ENCODE results near the gene NRCAM. TPM values are rescaled to one million over a fixed set of nuclear protein-coding genes. Genes with fewer than 3 reads are reported as not detected.
A peak's percentile ranks its signal among the peaks of the same experiment; 100 is the strongest.

The NRCAM gene
- total RNA-seq, 1 experiment from 2014 or later: 19.2 TPM

DNA sequence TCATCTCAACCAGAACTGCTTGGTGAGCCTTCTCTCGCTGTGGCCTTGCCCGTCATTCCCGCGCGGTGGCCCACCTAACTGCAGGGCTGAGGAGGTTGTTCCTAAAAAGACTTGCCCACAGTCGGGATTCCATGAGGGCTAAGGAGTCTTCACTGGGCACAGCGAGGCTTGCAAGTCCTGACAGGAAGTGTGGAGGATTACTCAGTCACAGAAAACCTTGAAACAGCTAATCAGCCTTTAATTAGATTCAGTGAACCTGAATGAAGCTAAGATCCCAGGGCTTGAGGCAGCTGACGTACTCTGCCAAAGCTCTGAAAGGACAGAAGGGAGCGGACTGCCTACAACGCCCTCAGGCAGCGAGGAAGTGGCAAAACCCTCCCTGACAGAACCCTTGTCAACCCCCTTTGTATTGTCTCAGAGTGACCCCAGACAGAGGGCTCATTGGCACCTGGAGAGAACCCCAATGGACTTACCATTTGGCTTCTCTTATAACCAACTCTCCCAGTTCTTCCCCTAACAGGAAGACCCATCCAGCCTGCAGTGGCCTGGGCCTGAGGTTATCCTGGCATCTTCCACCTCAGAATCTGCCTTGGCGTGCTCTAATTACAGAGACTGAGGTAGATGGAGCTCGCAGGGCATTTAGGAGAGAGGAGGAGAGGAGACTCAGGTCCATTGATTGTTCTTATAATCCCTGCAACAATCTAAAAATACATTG is 323.5 kb downstream of the NRCAM start:
- in situ Hi-C loops (cut with HindIII; ENCODE audit: low pct_unique_long_range_greater_than_20kb, low sequenced_read_pairs): no loop called here
- no peak for DNase-seq (ENCODE audit: low read depth, low spot score)

DNA sequence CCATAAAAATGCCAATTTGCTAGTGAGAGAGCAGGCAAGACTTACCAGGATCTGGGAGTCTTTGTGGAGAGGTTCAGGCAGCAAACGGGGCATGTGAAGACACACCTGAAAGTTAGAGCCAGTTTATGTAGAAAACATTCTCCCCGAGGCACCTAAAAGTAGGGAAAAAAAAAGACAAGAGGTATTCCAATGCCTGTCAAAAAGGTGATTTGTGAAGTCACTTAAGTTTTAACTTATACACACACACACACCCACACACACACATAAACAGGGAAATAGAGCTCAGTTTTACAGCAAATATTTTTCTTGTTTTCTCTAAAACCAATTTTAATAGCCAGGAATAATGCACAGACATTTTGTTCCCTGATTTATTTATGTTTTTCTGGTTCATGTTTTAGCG is 326.0 kb downstream of the NRCAM start, which contains the start of gene LAMB4:
Gene LAMB4 (minus strand): TSS at position 101 of the 400 bp plus-strand sequence. CDS start 7,197 bp downstream, outside the sequence.
- no peak for DNase-seq (ENCODE audit: low read depth, low spot score)
- in situ Hi-C loops (cut with HindIII; ENCODE audit: low pct_unique_long_range_greater_than_20kb, low sequenced_read_pairs): no loop called here

DNA sequence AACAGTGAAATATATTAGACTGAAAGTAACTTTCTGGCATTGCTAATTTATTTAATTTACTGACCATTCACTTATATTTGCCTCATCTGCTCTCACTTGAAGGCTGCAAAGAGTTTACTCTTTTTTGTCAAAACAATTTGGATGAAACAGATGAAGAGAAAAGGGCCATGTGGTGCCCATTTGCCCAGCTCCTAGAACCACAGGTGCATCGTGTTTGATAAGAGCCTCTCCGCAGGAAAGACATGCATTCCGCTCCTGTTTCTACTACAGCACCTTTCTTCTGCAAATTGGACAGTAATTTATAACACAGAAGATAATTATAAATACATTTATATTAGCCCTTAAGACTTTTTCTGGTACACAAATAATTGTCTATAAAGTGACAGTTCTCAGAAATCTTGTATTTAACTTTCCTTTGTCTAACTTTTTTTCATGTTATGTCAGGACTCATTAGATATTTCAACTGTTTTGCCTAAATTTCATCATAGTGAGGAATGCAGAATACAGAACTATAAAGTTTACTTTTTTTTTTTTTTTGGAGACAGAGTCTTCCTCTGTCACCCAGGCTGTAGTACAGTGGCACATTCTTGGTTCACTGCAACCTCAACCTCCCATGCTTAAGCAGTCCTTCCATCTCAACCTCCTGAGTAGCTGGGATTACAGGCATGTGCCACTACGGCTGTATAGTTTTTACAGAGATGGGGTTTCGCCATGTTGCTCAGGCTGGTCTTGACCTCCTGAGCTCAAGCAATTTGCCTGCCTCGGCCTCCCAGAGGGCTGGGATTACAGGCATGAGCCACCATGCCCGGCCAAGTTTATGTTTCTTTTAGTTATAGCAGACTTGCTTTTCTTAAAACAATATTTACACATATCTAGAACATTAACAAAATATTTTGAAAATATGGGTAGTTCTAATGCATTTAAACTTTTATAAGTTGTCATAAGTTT is 326.9 kb downstream of the NRCAM start:
- no peak for DNase-seq (ENCODE audit: low read depth, low spot score)
- in situ Hi-C loops (cut with HindIII; ENCODE audit: low pct_unique_long_range_greater_than_20kb, low sequenced_read_pairs): no loop called here

DNA sequence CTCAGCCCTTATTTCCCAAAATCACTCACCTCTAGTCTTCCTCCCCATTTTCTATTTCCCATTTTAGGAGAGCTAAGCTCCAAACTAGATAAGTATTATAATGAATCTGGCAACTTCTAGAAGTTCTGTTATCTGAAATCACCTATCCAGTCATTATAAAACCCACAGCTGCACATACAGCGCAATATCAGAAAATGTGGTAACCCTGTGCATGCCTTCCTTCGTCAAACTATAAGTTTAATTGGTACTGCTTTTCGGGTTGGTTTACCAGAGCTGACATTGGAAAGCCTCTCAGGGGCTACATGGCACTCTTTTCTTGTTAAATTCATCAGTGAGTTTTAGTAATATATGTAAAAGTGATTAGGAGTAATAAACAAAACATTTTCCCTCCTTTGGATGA is 327.7 kb downstream of the NRCAM start:
- in situ Hi-C loops (cut with HindIII; ENCODE audit: low pct_unique_long_range_greater_than_20kb, low sequenced_read_pairs): no loop called here
- DNase-seq (ENCODE audit: low read depth, low spot score): no peak

DNA sequence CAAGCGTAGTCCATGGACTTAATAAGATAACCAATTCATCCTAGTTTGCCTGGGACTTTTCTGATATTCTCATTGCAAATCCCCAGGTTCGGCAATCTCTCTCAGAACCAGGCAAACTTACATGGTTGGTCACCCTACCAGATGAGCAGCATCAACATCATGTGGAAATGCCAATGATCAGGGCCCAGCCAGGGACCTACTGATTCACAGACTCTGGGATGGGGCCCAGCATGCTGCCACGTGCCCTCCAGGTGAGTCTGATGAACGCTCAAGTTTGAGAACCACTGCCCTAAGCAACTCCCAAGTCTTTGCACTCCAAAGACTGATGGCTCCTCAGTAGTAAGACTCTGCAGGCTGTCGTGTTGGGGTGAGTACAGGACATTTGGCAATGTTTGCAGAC is 328.8 kb downstream of the NRCAM start:
- in situ Hi-C loops (cut with HindIII; ENCODE audit: low pct_unique_long_range_greater_than_20kb, low sequenced_read_pairs): no loop called here
- no peak for DNase-seq (ENCODE audit: low read depth, low spot score)

DNA sequence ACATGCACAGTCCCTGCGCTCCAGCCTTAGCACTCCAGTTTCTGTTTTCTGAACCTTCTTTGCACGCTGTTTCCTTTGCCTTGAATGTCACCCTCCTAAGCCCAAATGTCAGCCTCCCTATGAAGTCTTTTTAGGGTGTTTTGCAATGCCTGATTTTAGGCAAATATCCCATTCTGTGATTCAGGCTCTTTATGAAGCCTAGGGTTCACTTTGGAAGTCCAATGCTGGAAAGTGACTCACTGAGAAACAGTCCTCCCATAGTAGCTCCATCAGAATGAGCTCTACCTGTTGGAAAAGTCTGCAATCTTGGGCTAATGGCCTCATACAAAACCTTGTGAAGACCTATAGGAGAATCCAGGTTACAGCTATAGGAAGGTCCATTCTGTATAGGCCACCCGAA is 331.4 kb downstream of the NRCAM start:
- DNase-seq (ENCODE audit: low read depth, low spot score): no peak
- in situ Hi-C loops (cut with HindIII; ENCODE audit: low pct_unique_long_range_greater_than_20kb, low sequenced_read_pairs): no loop called here

DNA sequence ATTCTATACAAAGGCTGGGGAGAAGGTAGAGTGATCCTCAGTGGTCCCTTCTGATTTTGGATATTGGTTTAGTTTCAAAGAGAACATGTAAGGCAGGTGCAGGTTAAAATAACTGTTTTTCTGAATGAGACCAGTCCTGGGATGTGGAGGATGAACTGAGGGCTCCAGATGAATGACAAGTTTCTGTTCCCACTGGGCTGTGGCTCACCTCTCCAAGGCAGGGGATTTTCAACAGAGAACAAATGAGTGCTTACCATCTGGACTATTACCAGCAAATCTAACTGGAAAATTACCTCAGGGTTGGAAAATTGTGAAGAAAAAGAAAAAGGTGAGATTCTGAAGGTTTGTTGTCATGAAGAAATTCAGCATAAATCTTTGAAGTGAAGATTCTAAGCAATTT is 334.1 kb downstream of the NRCAM start:
- DNase-seq (ENCODE audit: low read depth, low spot score): no peak
- in situ Hi-C loops (cut with HindIII; ENCODE audit: low pct_unique_long_range_greater_than_20kb, low sequenced_read_pairs): no loop called here

DNA sequence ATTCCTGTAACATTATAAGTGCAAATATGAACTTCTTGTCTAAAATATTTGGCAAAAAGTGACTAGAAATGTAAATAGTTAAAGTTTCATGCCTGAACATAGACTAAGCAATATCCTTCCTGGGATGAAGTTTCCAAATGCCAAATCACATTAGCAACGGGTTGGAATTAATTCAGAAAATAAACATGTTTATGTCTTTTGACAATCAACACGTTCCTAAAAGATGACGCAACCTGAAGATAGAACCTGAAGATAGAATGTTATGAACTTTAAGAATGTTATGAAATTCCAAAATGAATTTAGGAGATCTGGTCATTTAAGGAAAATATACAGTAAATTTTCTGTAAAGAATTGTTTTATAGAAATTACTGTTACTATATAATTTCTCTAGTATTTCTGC is 335.3 kb downstream of the NRCAM start:
- no peak for DNase-seq (ENCODE audit: low read depth, low spot score)
- in situ Hi-C loops (cut with HindIII; ENCODE audit: low pct_unique_long_range_greater_than_20kb, low sequenced_read_pairs): no loop called here

DNA sequence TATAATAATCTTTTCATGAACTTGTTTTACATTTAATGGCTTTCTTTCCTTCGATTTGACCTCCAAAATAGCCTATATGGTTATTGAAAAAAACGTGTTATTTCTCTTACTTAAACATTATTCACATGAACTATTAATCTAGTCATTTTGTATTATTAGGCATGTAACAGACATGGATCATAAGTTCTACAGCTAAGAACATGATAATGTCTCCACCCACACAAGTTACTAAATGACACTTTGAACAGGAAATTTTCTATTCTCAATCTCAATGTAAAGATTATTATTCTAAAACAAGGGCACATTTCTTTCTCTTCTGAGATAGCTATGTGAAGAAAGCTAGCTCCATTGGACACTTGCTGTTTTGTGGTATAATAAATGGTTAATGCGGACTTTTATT is 336.0 kb downstream of the NRCAM start:
- DNase-seq (ENCODE audit: low read depth, low spot score): no peak
- in situ Hi-C loops (cut with HindIII; ENCODE audit: low pct_unique_long_range_greater_than_20kb, low sequenced_read_pairs): no loop called here

DNA sequence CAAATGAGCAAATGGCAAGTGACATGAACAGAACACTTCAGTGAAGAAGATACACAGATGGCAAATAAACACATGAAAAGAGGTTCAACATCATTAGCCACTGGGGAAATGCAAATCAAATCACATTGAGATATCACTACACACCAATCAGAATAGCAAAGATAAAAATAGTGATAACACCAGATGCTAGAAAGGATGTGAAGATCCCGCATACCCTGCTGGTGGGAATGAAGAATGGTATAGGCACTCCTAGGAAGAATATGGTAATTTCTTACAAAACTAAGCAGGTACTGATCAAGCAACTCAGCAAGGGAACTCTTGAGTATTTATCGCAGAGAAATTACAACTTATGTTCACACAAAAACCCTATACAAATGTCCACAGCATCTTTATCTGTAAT is 337.3 kb downstream of the NRCAM start:
- DNase-seq (ENCODE audit: low read depth, low spot score): no peak
- in situ Hi-C loops (cut with HindIII; ENCODE audit: low pct_unique_long_range_greater_than_20kb, low sequenced_read_pairs): no loop called here

DNA sequence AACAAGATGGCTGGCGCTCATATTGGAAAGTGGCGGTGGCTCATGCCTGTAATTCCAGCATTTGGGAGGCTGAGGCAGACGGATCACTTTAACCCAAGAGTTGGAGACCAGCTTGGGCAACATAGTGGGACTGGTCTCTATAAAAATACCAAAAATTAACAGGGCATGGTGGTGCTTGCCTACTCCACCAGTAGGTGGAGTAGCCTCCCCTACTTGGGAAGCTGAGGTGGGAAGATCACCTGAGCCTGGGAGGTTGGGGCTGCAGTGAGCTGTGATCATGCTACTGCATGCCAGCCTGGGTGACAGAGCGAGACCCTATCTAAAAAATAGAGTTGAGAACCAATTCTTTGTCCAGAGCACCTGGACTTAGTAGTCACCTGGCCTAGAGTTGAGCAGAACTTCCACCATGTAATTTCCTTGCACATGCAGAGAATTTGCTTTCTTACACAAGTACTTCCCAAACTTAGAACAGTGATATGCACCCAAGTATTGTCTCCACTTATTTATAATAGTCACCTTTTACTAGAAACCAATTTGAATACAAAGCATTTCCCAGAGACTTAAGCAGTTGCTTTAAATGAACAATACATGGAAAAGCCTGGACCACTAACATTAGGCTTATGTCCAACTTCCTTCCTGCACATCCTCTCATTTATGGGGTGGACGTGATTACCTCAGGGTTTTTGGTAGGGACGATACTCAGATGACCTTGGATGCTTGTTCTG is 342.0 kb downstream of the NRCAM start:
- in situ Hi-C loops (cut with HindIII; ENCODE audit: low pct_unique_long_range_greater_than_20kb, low sequenced_read_pairs): no loop called here
- DNase-seq (ENCODE audit: low read depth, low spot score): peak; percentile 78

DNA sequence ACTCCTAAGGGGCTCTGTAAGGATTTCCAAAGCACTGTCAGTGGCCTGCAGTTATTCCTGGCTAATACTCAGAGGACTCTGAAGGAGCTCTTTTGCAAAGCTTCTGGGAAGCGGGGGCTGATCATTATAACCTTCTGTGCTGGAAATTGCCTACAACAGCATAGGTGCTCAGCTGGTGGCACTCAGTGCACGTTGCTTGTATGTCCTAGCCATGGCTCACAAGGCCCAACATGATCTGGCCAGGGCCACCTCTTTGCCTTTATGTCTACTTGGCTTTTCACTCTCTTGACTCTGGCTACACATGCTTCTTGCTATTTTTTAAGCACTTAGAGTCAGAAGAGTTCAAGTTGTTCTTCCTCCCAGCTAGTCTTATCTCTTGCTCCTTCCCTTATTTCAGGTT is 343.6 kb downstream of the NRCAM start:
- in situ Hi-C loops (cut with HindIII; ENCODE audit: low pct_unique_long_range_greater_than_20kb, low sequenced_read_pairs): no loop called here
- no peak for DNase-seq (ENCODE audit: low read depth, low spot score)

DNA sequence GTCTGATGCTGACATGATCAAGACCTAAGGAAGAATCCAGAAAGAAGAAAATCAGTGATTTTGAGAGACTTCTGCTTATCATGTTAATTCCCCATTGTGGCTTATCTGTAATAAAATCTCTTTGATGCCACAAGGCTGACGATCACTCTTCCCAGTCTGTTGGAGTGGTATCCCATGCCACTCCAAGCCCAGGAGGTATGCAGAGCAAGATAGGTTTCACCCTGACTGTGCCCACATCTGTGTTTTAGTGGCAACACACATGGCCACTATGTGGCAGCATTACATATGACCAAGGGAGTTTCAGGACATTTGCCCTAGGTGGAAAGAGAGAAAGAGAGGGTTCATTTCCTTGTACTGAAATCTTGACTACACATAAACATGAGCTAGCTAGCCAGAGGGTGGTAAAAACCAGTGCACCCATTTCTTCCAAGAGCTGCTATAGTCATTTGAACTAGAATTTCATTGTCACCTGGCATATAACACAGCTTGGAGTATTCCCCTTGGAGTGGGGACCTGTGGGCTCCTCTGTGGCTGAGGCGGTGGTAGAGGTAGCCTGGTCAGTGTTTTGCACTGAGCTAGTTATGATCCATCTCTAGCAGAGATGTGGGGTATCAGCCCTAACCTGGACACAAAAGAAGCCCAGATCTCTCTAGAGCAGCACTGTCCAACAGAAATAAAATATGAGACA is 346.9 kb downstream of the NRCAM start:
- peak; percentile 66 for DNase-seq (ENCODE audit: low read depth, low spot score)
- in situ Hi-C loops (cut with HindIII; ENCODE audit: low pct_unique_long_range_greater_than_20kb, low sequenced_read_pairs): no loop called here

DNA sequence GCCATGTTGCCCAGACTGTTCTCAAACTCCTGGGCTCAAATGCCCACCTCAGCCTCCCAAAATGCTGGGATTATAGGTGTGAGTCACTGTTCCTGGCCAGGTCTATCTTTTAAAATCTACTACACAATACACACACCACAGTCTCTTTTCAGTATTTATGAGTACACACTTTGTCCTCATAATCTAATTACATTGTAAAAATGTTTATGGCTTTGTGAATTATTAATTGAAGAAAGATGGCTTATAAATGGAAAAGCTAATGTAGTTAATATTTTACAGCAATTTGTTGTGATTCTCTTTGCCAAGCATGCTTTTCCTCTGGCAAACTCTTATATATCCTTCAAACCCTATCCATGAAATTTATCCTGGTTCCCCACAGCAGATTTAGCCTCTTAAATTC is 348.1 kb downstream of the NRCAM start:
- DNase-seq (ENCODE audit: low read depth, low spot score): no peak
- in situ Hi-C loops (cut with HindIII; ENCODE audit: low pct_unique_long_range_greater_than_20kb, low sequenced_read_pairs): no loop called here

DNA sequence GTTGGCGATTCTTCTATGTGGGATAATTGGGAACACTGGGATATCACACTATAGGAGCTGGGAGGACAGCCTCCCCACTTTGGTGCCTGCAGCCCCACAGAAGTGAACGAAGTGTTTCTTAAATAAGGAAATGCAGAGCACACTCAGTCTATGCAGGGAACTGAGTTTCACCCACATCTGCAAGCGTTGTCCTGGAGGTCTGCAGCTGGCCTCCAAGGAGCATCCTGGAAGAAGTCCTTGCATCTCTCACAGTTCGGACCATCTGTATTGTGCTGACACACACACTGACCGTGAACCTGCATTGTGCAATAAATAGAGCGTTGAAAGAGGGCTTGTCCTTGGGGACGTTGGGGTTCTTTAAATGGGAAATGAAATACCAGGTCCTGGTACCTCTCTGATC is 351.9 kb downstream of the NRCAM start:
- in situ Hi-C loops (cut with HindIII; ENCODE audit: low pct_unique_long_range_greater_than_20kb, low sequenced_read_pairs): no loop called here

DNA sequence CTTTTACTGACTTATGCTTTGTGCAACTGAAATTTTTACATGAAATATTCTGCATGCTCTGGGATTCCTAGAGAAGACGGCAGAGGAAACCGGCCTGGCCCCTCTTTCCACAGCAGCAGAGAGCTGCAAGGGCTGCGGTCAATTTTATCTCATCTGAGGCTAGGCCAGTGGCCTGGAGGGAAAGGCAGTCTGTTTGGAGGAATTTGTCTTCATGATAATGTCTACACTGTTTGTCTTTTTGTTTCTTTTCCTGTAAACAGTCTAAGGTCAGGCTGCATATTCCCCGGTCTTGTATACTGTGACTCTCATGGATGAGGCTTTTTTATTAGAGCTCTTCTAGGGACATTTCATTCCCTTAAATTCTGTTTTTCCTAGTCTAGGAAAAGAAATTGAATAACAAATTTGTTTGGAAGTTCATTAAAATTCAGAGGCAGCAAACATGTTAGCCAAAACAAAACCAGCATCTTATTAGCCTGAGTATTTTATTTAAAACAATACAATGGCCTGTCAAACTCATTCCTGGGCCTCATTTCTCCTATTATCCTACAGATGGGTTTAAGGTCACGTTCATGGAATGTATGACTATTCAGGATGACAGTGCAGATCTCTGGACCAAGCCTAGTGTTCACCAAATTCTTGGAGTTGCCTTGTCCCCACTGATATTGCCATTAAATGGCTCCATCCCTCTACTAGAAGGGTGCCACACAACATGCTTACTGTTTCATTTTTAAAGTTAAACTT is 352.5 kb downstream of the NRCAM start:
- DNase-seq (ENCODE audit: low read depth, low spot score): no peak

More for the DNA sequence above, 351.9 kb downstream of the NRCAM start:
- DNase-seq (ENCODE audit: low read depth, low spot score): no peak

DNA sequence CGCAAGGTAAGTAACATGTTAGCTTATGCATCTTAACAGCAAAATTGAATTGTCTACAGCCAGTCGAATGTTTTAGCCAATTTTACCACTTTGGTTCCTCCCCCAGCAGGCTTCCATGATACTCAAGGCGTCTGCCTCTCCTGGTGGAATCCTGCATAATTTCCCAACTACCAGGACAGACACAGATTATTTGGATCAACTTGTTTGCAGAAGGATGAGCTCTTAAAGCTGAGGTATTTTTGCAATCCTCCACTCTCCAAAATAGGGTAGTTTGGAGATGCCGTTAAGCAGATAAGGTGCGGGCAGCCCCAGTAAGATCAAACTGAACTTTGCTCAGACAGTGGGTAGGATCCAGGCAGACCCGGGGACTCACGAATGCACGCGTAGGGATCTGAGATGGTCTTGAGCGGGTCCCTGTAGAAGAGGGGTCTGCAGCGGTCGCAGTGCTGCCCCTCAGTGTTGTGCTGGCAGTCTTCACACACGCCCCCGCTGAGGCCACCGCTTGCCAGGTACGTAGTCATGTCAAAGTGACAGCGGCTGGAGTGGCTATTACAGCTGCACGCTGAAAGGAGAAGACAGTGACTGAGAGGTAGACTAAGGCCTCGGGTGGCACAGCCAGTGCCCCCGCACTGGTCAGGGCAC is 353.4 kb downstream of the NRCAM start:
- in situ Hi-C loops (cut with HindIII; ENCODE audit: low pct_unique_long_range_greater_than_20kb, low sequenced_read_pairs): no loop called here
- no peak for DNase-seq (ENCODE audit: low read depth, low spot score)

More for the DNA sequence above, 352.5 kb downstream of the NRCAM start:
- in situ Hi-C loops (cut with HindIII; ENCODE audit: low pct_unique_long_range_greater_than_20kb, low sequenced_read_pairs): no loop called here

All from SK-MEL-5 (cell line).